Sigmoid colon (tissue), 7 donors: ENCODE data around the gene FAM47A. TPM values are rescaled to one million over a fixed set of nuclear protein-coding genes. Genes with fewer than 3 reads are reported as not detected.

Source experiments
- DNase-seq: peaks from one replicate; pipeline ENCODE4 v3.0.0-alpha.2; 2019
- H3K27ac ChIP-seq, 4 donors: fragments of 200-600 bp; sonication (generic); one replicate each; pipeline ENCODE4 v1.5.1; 2016 to 2019; ENCODE audit warnings: mild to moderate bottlenecking in 1 of 4
- H3K27me3 ChIP-seq, 3 donors: fragments of 200-600 bp; sonication (generic); one replicate each; pipeline ENCODE4 v1.5.1; 2019; ENCODE audit warnings: mild to moderate bottlenecking in 1 of 3
- H3K36me3 ChIP-seq, 4 donors: fragments of 200-600 bp; sonication (generic); one replicate each; pipeline ENCODE4 v1.5.1; 2016 to 2019
- H3K4me1 ChIP-seq, 4 donors: fragments of 200-600 bp; sonication (generic); one replicate each; pipeline ENCODE4 v1.5.1; 2017 to 2019
- H3K4me3 ChIP-seq, 4 donors: fragments of 200-600 bp; sonication (generic); one replicate each; pipeline ENCODE4 v1.5.1; 2017 to 2019; ENCODE audit warnings: mild to moderate bottlenecking in 2 of 4, moderate library complexity in 1 of 4
- H3K9me3 ChIP-seq, 4 donors: fragments of 200-600 bp in 3 of 4; sonication (generic) in 3 of 4; one replicate each; pipeline versions ENCODE4 v1.5.1 to v1.6.1; 2013 to 2019
- CTCF ChIP-seq, 4 experiments: fragments of 450-650 bp in 3 of 4; fragments of 200-600 bp in 1 of 4; IDR thresholded peaks; one replicate each; pipeline ENCODE4 v1.5.1; 2016 to 2019; ENCODE audit warnings: antibody characterized with exemption in 4 of 4, mild to moderate bottlenecking in 3 of 4, moderate library complexity in 2 of 4
- EP300 ChIP-seq, 4 donors: sonication (generic); formaldehyde crosslinking; IDR thresholded peaks; one replicate each; pipeline ENCODE4 v1.6.1; 2017; ENCODE audit warnings: antibody characterized with exemption in 4 of 4
- POLR2A ChIP-seq, 2 donors: fragments of 450-650 bp; IDR thresholded peaks; one replicate each; pipeline ENCODE4 v1.6.1; 2016; ENCODE audit warnings: antibody characterized with exemption in 2 of 2, mild to moderate bottlenecking in 2 of 2, moderate library complexity in 2 of 2
- POLR2AphosphoS5 ChIP-seq, 4 donors: sonication (generic); formaldehyde crosslinking; IDR thresholded peaks; one replicate each; pipeline ENCODE4 v1.6.1; 2017; ENCODE audit warnings: antibody characterized with exemption in 4 of 4
- WGBS, 2 donors: extraction: QIAGEN DNeasy Blood & Tissue Kit; methylation state at CpG; one replicate each; pipeline ENCODE4 v1.1.7; 2013; 5-methylcytosine and 5-hydroxymethylcytosine counted together
- intact Hi-C: fragments of 100-400 bp; cut with DNase I; formaldehyde crosslinking; loops from one replicate; pipeline ENCODE4 v1.15.1; 2023
- polyA plus RNA-seq, 3 donors: library from polyadenylated mRNA; stranded (reverse); fragments of 200-250 nt; gene quantifications; one replicate each; pipeline ENCODE4 v1.2.3, GENCODE V29; 2013
- total RNA-seq, 4 donors: library from RNA; depleted of rRNA; stranded (reverse); fragments of >200 nt; gene quantifications; one replicate each; pipeline ENCODE4 v1.1.0, GENCODE V29; 2016
- donor health status: healthy with polysubstance abuse.
- donor health status: Bipolar disorder and iron deficiency.
- donor health status: healthy.

The FAM47A gene
- total RNA-seq: not detected
- not detected for polyA plus RNA-seq

DNA sequence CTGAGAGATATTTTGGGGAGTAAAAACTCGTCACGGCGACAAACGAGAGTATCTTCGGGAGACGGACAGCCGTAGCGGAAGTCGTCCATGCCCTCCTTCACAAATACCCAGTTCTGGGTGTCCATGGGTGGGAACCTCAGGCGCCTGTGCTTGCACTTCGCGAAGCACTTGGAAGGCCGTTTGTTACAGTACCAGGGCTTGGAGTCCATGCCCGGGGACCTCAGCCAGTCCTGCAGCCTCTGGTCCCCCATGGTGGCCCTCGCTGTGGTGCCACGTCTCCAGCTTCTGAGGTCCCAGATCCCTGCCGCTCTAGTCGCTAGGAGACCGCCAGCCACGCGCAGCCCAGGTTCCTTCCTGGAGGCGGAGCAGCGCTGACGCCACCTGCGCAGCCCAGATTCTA is at the start of gene FAM47A:
Gene FAM47A, minus strand, starts transcription at position 287 of the 400 bp plus-strand sequence. Its CDS starts 36 bp downstream, at position 251.
- H3K4me3 ChIP-seq: no peak within 1 kb of the TSS
- intact Hi-C loops: no loop called here
- 91 to 92% methylated on average over 25 of the region's 25 CpGs for WGBS, 2 donors
- no peaks in the 10 kb centered on the region for H3K27me3 ChIP-seq
- H3K27ac ChIP-seq: no peak within 1 kb of the TSS
- DNase-seq: no peak
- TF ChIP-seq POLR2AphosphoS5 (IDR thresholded peaks at IDR 0.05): no peak
- TF ChIP-seq EP300 (IDR thresholded peaks at IDR 0.05): no peak
- TF ChIP-seq POLR2A (IDR thresholded peaks at IDR 0.05): no peak
- TF ChIP-seq CTCF (IDR thresholded peaks at IDR 0.05): no peak
- no peaks in the 10 kb centered on the region for H3K36me3 ChIP-seq
- no peaks in the 10 kb centered on the region for H3K4me1 ChIP-seq
- no peaks in the 10 kb centered on the region for H3K9me3 ChIP-seq

DNA sequence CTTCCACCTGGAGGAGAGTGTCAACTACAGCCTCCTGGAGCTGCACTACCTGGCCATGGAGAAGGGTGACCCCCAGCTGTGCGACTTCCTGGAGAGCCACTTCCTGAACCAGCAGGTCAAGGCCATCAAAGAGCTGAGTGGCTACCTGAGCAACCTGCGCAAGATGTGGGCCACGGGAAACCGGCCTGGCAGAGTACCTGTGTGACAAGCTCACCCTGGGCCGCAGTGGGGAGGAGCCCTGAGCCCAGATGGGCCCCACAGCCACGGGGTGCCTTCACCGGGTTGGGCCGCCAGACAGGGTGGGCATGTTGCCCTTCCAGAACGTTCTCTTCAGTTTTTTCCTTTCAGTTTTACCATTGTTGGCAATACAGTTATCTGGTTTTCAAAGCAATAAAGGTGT is 15.2 kb upstream of the FAM47A start:
- WGBS, 2 donors: 83 to 86% methylated on average over 9 of the region's 9 CpGs
- no peak for TF ChIP-seq POLR2A (IDR thresholded peaks at IDR 0.05)
- no peak for TF ChIP-seq EP300 (IDR thresholded peaks at IDR 0.05)
- no peak for TF ChIP-seq CTCF (IDR thresholded peaks at IDR 0.05)
- no peak for TF ChIP-seq POLR2AphosphoS5 (IDR thresholded peaks at IDR 0.05)

GRCh38 chrX:34146906-34147305 is 14.8 kb upstream of the FAM47A start:
- intact Hi-C loops: no loop called here
- DNase-seq: no peak
- WGBS, 2 donors: 96 to 97% methylated on average over 30 of the region's 30 CpGs
- no peaks in the 10 kb centered on the region for H3K9me3 ChIP-seq
- H3K36me3 ChIP-seq: no peaks in the 10 kb centered on the region
- no peaks in the 10 kb centered on the region for H3K4me1 ChIP-seq
- H3K4me3 ChIP-seq: no peak overlapping the region
- no peaks in the 10 kb centered on the region for H3K27me3 ChIP-seq
- TF ChIP-seq POLR2A (IDR thresholded peaks at IDR 0.05): no peak
- no peak overlapping the region for H3K27ac ChIP-seq

More for the DNA sequence above, 15.2 kb upstream of the FAM47A start:
- Histone ChIP-seq H3K4me1 (no peaks in the 10 kb centered on the region), H3K36me3 (no peaks in the 10 kb centered on the region), H3K9me3 (no peaks in the 10 kb centered on the region), H3K4me3 (no peak overlapping the region), H3K27me3 (no peaks in the 10 kb centered on the region), H3K27ac (no peak overlapping the region)
- intact Hi-C loops: no loop called here
- no peak for DNase-seq

DNA sequence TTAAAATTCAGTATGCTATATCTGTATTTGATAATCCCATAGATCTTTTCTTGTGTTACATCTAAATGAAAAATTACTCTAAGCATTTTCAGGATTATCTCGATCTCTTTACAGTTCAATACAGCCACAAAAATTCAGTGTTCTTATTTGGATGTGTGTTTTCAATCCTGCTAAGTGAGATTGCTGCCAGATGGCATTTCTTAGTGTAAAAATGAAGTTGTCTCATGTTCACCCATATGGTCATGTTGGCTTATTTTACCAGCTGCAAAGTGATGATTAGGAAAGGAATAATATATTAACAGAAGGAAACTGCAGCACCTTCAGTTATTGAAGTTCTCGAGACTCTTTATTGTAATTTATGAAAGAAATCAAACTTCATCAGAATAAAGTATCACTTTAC is 12.1 kb upstream of the FAM47A start:
- Histone ChIP-seq H3K27me3 (no peaks in the 10 kb centered on the region), H3K9me3 (no peaks in the 10 kb centered on the region), H3K27ac (no peak overlapping the region), H3K4me3 (no peak overlapping the region), H3K4me1 (no peaks in the 10 kb centered on the region), H3K36me3 (no peaks in the 10 kb centered on the region)
- no peak for TF ChIP-seq POLR2A (IDR thresholded peaks at IDR 0.05)
- no peak for TF ChIP-seq CTCF (IDR thresholded peaks at IDR 0.05)
- TF ChIP-seq EP300 (IDR thresholded peaks at IDR 0.05): no peak
- no peak for TF ChIP-seq POLR2AphosphoS5 (IDR thresholded peaks at IDR 0.05)
- WGBS, 2 donors: 77 to 78% methylated on average over 2 of the region's 2 CpGs
- intact Hi-C loops: no loop called here
- DNase-seq: no peak

DNA sequence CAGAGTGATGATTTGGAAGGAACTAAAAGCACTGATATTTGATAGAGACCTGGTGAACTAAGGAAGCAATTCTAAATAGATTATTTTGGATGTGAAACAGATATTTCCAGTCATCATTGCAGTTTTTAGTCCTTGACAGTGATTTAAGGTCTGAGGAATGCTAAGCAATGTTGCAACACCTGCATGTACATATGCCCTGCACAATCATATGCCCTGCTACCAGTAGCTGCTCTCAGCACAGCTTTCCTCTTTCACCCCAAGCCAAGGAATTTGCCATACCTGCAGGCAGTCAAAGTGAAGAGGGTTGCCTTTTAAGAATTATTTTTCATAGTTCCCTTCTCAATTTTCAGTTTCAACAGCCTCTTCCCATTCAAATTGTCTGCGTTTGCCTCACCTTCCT is 8.7 kb upstream of the FAM47A start:
- WGBS, 2 donors: 65 to 81% methylated on average over 1 of the region's 1 CpG
- Histone ChIP-seq H3K4me3 (no peak overlapping the region), H3K27ac (no peak overlapping the region), H3K4me1 (no peaks in the 10 kb centered on the region), H3K9me3 (no peaks in the 10 kb centered on the region), H3K27me3 (no peaks in the 10 kb centered on the region), H3K36me3 (no peaks in the 10 kb centered on the region)
- intact Hi-C loops: no loop called here
- no peak for DNase-seq
- TF ChIP-seq POLR2A (IDR thresholded peaks at IDR 0.05) (no peak), CTCF (IDR thresholded peaks at IDR 0.05) (no peak), EP300 (IDR thresholded peaks at IDR 0.05) (no peak), POLR2AphosphoS5 (IDR thresholded peaks at IDR 0.05) (no peak)
